SK-N-MC (cell line): Measurements from ENCODE around the gene CFAP299.

Experiments used
- EZH2 ChIP-seq: fragments of 200-600 bp; sonication (generic); IDR thresholded peaks from one replicate; pipeline ENCODE4 v1.6.1; 2017; ENCODE audit warnings: antibody characterized with exemption
- FOXP2 ChIP-seq: optimal IDR thresholded peaks from 2 replicates; pipeline ENCODE3; 2011; ENCODE audit warnings: mild to moderate bottlenecking, moderate library complexity; ENCODE audit not compliant: insufficient read depth; ENCODE audit errors: extremely low read length, control extremely low read depth
- POLR2AphosphoS5 ChIP-seq: IDR thresholded peaks from 2 replicates; pipeline ENCODE4 v1.6.1; 2012; ENCODE audit warnings: mild to moderate bottlenecking, low read depth, low read length, borderline replicate concordance

DNA sequence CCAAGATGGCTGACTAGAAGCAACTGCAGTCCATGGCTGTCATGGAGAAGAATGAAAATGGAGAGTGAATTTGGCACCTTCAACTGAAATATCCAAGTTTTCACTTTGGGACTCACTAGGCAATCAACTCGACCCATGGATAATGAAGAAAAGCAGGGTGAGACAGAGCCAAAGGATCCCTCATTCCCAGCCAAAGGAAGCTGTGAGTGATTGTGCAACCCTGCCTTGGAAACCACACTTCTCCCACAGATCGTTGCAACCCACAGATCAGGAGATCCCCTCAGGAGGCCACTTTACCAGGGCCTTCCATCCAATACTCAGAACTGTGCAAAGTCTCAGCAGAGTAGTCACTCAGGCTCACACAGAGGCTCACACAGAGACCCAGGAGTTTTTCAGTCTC, 4.5 kb downstream of the CFAP299 start:
- TF ChIP-seq EZH2 (no peak), POLR2AphosphoS5 (no peak), FOXP2 (no peak)
